GM23338 (cell line): ENCODE results near the gene UBASH3B.

ENCODE experiments used
- CREB1 ChIP-seq: fragments of 250-450 bp; sonication (Bioruptor Pico); IDR thresholded peaks from 2 replicates; pipeline ENCODE4 v1.5.0; 2020; ENCODE audit warnings: low read depth, mild to moderate bottlenecking, moderate library complexity
- EZH2 ChIP-seq: fragments of 200-600 bp; sonication (generic); IDR thresholded peaks from one replicate; pipeline ENCODE4 v1.8.0; 2017; ENCODE audit warnings: antibody characterized with exemption, mild to moderate bottlenecking, low read depth; ENCODE audit not compliant: unreplicated experiment
- EZH2phosphoT487 ChIP-seq: fragments of 200-600 bp; sonication (generic); IDR thresholded peaks from one replicate; pipeline ENCODE4 v1.8.1; 2018; ENCODE audit warnings: antibody characterized with exemption; ENCODE audit not compliant: unreplicated experiment
- POLR2AphosphoS5 ChIP-seq: IDR thresholded peaks from 2 replicates; pipeline ENCODE4 v1.6.1; 2016; ENCODE audit warnings: antibody characterized with exemption, low read depth
- STAT1 ChIP-seq: IDR thresholded peaks from one replicate; pipeline ENCODE4 v1.6.1; 2016; ENCODE audit warnings: antibody characterized with exemption; ENCODE audit not compliant: unreplicated experiment
- TF ChIP-seq, protein P1 (sequence below), 2 experiments: fragments of 200-600 bp in 1 of 2; sonication (generic) in 1 of 2; conservative IDR thresholded peaks; 2 replicates each; pipeline versions ENCODE4 v1.5.1 to v1.6.1; 2016 to 2017; ENCODE audit warnings: antibody characterized with exemption in 2 of 2, low read depth in 2 of 2, mild to moderate bottlenecking in 2 of 2, moderate library complexity in 1 of 2

DNA sequence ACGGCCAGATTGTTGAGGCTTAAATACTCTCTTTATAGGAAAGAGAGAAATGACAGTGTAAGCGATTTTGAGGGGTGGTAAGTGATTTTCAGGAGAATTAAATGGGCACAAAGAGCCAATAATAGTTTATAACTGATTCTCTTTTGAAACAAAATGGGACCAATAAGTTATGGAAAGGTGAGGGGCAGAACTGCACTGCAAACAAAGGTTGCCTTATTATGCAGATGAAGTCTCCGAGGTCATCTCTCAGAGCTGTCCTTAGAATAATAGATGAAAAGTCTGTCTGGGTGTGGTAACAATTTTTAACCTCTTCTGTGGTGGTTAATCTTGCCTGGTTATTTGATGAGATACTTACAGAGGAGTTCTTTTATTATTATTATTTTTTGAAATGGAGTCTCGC lies 168.0 kb downstream of the UBASH3B start:
- TF ChIP-seq, protein P1, sequence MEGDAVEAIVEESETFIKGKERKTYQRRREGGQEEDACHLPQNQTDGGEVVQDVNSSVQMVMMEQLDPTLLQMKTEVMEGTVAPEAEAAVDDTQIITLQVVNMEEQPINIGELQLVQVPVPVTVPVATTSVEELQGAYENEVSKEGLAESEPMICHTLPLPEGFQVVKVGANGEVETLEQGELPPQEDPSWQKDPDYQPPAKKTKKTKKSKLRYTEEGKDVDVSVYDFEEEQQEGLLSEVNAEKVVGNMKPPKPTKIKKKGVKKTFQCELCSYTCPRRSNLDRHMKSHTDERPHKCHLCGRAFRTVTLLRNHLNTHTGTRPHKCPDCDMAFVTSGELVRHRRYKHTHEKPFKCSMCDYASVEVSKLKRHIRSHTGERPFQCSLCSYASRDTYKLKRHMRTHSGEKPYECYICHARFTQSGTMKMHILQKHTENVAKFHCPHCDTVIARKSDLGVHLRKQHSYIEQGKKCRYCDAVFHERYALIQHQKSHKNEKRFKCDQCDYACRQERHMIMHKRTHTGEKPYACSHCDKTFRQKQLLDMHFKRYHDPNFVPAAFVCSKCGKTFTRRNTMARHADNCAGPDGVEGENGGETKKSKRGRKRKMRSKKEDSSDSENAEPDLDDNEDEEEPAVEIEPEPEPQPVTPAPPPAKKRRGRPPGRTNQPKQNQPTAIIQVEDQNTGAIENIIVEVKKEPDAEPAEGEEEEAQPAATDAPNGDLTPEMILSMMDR (conservative IDR thresholded peaks at IDR 0.05; ENCODE audit: low read depth in 2 of 2): no peak
- TF ChIP-seq EZH2 (no peak), STAT1 (no peak), POLR2AphosphoS5 (no peak), EZH2phosphoT487 (no peak), CREB1 (CRISPR knock-in tag) (no peak)
